Activated CD8-positive, alpha-beta memory T cell treated with anti-CD3 and anti-CD28 coated beads, Interleukin-2, amount 50 U/mL, for 48 hours (primary cell): ENCODE measurements around the gene SRSF3.
"Not testable (repeated sequence)": the region's sequence is repeated elsewhere in the genome, so short reads cannot be mapped to it uniquely, and the experiment has no call there.

Experiments
- DNase-seq: peaks from one replicate; pipeline ENCODE4 v3.0.0-alpha.2; 2020

SRSF3 gene

DNA sequence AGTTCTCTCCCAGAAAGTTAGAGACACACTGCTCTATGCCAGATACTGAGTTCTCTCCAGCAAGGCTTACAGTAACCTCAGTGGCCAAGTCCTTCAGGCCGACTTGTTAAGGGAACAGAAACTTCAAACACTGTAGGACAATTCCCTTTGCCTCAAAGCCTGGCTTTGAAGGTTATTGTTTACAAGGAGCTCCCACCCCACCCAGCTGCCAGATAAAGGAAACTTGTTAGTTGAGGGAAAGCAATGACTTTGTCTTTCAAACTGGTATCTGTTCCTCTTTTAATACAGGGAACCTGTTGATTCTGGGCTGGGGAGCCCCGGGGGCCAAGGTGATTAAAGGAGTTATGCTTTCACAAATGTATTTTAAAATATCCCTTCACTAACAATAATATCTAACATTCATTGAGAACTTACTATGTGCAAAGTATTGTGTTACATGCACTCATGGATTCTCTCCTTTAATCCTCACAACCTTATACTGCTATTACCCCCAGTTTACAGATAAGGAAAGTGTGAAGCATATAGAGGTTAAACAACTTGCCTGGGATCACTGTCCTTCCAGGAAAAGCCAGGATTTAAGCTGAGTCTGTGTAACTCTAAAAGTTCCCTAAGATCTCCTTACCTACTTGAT is 56.8 kb downstream of the SRSF3 start:
- no peak for DNase-seq

DNA sequence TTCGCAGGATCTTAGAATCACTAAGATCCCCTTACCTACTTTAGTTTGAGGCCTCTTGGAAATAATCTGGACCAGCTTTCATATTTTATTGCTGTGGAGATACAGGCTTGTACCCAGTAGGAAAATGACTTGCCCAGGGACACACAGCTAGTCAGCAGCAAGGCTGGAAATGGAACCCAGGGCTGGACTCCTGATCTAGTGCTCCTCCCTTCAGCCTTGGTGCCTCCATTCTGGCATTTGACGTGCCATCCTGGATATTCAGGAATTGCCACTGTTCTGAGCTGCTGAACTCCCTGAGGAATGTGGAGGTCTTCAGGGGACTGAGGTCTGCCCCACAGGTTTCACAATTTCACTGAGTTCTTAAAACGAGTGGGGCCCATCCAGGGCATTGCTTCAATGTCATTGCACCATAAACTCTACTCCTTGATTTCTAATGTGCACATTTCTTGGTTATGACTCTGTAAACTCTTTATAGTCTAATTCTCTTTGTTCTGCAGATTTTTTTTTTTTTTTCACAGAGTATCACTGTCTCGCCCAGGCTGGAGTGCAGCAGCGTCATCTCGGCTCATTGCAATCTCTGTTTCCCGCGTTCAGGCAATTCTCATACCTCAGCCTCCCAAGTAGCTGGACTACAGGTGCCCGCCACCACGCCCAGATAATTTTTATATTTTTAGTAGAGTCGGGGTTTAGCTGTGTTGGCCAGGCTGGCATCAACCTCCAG is 57.7 kb downstream of the SRSF3 start:
- DNase-seq, result no peak

- DNase-seq, result not testable (repeated sequence)
Observed at GRCh38 chr6:36654469-36654868, 60.3 kb downstream of the SRSF3 start.
